GM19238 (cell line): ENCODE results near the gene CYCS.

Source experiments
- DNase-seq: peaks from one replicate; pipeline ENCODE4 v3.0.0; 2011; ENCODE audit warnings: low spot score; ENCODE audit not compliant: insufficient read length

Gene CYCS

GRCh38 chr7:25125137-25125946 is at the start of gene CYCS:
CYCS (minus strand) TSS chr7:25125260; CDS start chr7:25124119, 1,141 bp downstream.
- DNase-seq: peak; percentile 81

- no peak for DNase-seq
Measured at GRCh38 chr7:25173184-25173583, 48.1 kb upstream of the CYCS start.

- DNase-seq: no peak
Measured at GRCh38 chr7:25171516-25171915, 46.5 kb upstream of the CYCS start.

GRCh38 chr7:25171071-25171470 is 46.0 kb upstream of the CYCS start:
- no peak for DNase-seq

- no peak for DNase-seq
Measured at GRCh38 chr7:25169683-25170082, 44.6 kb upstream of the CYCS start.

- no peak for DNase-seq
Measured at GRCh38 chr7:25168145-25168544, 43.1 kb upstream of the CYCS start.

GRCh38 chr7:25167262-25167843 is 42.3 kb upstream of the CYCS start:
- DNase-seq: no peak

GRCh38 chr7:25159983-25160596 is 35.0 kb upstream of the CYCS start:
- peak; percentile 30 for DNase-seq

GRCh38 chr7:25158966-25159365 is 33.9 kb upstream of the CYCS start:
- DNase-seq: no peak

GRCh38 chr7:25151773-25152172 is 26.7 kb upstream of the CYCS start:
- DNase-seq: no peak

GRCh38 chr7:25149836-25150235 is 24.8 kb upstream of the CYCS start:
- no peak for DNase-seq

GRCh38 chr7:25148772-25149575 is 23.9 kb upstream of the CYCS start:
- DNase-seq: no peak

- DNase-seq: no peak
Measured at GRCh38 chr7:25143763-25144162, 18.7 kb upstream of the CYCS start.

GRCh38 chr7:25139536-25139935 is 14.5 kb upstream of the CYCS start:
- DNase-seq: no peak

- DNase-seq: no peak
Measured at GRCh38 chr7:25134358-25135010, 9.4 kb upstream of the CYCS start.

GRCh38 chr7:25132430-25132829 is 7.4 kb upstream of the CYCS start:
- no peak for DNase-seq

- DNase-seq: no peak
Measured at GRCh38 chr7:25126751-25127150, 1.7 kb upstream of the CYCS start.

GRCh38 chr7:25124465-25125136 is 459 bp downstream of the CYCS start:
- DNase-seq: peak; percentile 3

- no peak for DNase-seq
Measured at GRCh38 chr7:25122373-25122772, 2.7 kb downstream of the CYCS start.

GRCh38 chr7:25121599-25121998 is 3.5 kb downstream of the CYCS start:
- DNase-seq: no peak

GRCh38 chr7:25119102-25119501 is 6.0 kb downstream of the CYCS start:
- DNase-seq: no peak
